Epithelial cell of esophagus (primary cell): Measurements from ENCODE around the gene CCDC74A.
A peak's percentile ranks its signal among the peaks of the same experiment; 100 is the strongest.
"Not testable (repeated sequence)": the region's sequence is repeated elsewhere in the genome, so short reads cannot be mapped to it uniquely, and the experiment has no call there.

Source experiments
- DNase-seq: peaks from one replicate; pipeline ENCODE4 v3.0.0; 2010; ENCODE audit warnings: low read depth
- H3K4me3 ChIP-seq: 2 replicates; pipeline ENCODE4 v1.5.1; 2011; ENCODE audit warnings: mild to moderate bottlenecking, low read length, control low read depth
- CTCF ChIP-seq: IDR thresholded peaks from 2 replicates; pipeline ENCODE4 v1.5.1; 2011; ENCODE audit warnings: low read depth, mild to moderate bottlenecking, low read length, control low read depth, inconsistent platforms; ENCODE audit not compliant: insufficient read depth; ENCODE audit errors: missing control alignments

Gene CCDC74A

GRCh38 chr2:131492418-131493198, 35.1 kb upstream of the CCDC74A start:
- peak; percentile 69 for TF ChIP-seq CTCF
- DNase-seq = peak; percentile 97

GRCh38 chr2:131493199-131493968, 34.3 kb upstream of the CCDC74A start:
- H3K4me3 ChIP-seq = peak overlapping the region; percentile 94
- no peak for TF ChIP-seq CTCF
- DNase-seq = no peak

More at GRCh38 chr2:131492418-131493198, 35.1 kb upstream of the CCDC74A start:
- peak overlapping the region; percentile 94 for H3K4me3 ChIP-seq

- not testable (repeated sequence) for DNase-seq, H3K4me3 ChIP-seq
Observed at GRCh38 chr2:131495506-131495905, 32.2 kb upstream of the CCDC74A start.

GRCh38 chr2:131498321-131498973, 29.2 kb upstream of the CCDC74A start:
- H3K4me3 ChIP-seq, DNase-seq: not testable (repeated sequence)

GRCh38 chr2:131503587-131503986, 24.1 kb upstream of the CCDC74A start:
- not testable (repeated sequence) for DNase-seq

GRCh38 chr2:131504082-131504750, 23.5 kb upstream of the CCDC74A start:
- DNase-seq, H3K4me3 ChIP-seq: not testable (repeated sequence)

More at GRCh38 chr2:131503587-131503986, 24.1 kb upstream of the CCDC74A start:
- not testable (repeated sequence) for H3K4me3 ChIP-seq

- TF ChIP-seq CTCF = no peak
- no peak for DNase-seq
Observed at GRCh38 chr2:131509615-131510014, 18.1 kb upstream of the CCDC74A start.

GRCh38 chr2:131511291-131511968, 16.3 kb upstream of the CCDC74A start:
- not testable (repeated sequence) for H3K4me3 ChIP-seq
- peak; percentile 31 for DNase-seq

More at GRCh38 chr2:131509615-131510014, 18.1 kb upstream of the CCDC74A start:
- no peak overlapping the region for H3K4me3 ChIP-seq

GRCh38 chr2:131511969-131512870, 15.5 kb upstream of the CCDC74A start:
- DNase-seq, H3K4me3 ChIP-seq: not testable (repeated sequence)

- not testable (repeated sequence) for DNase-seq, H3K4me3 ChIP-seq
Observed at GRCh38 chr2:131514408-131515166, 13.1 kb upstream of the CCDC74A start.

- not testable (repeated sequence) for H3K4me3 ChIP-seq, DNase-seq
Observed at GRCh38 chr2:131515235-131515634, 12.5 kb upstream of the CCDC74A start.
